Fibroblast of gingiva (primary cell): ENCODE measurements around the gene FRS2.

ENCODE experiments used
- DNase-seq: peaks from one replicate; pipeline ENCODE4 v3.0.0-alpha.2; 2011; ENCODE audit warnings: low read depth

The FRS2 gene

GRCh38 chr12:69501154-69501895, 31.1 kb downstream of the FRS2 start:
- no peak for DNase-seq

GRCh38 chr12:69502345-69503081, 32.3 kb downstream of the FRS2 start:
- no peak for DNase-seq

GRCh38 chr12:69508091-69508490, 37.9 kb downstream of the FRS2 start:
- no peak for DNase-seq

- DNase-seq = no peak
These were observed 38.4 kb downstream of the FRS2 start for GRCh38 chr12:69508621-69509020.

- no peak for DNase-seq
These were observed 39.1 kb downstream of the FRS2 start for GRCh38 chr12:69509308-69509736.

GRCh38 chr12:69509904-69510827, 40.0 kb downstream of the FRS2 start:
- no peak for DNase-seq

GRCh38 chr12:69511016-69511415, 40.8 kb downstream of the FRS2 start:
- no peak for DNase-seq

- no peak for DNase-seq
These were observed 41.5 kb downstream of the FRS2 start for GRCh38 chr12:69511469-69512267.

- no peak for DNase-seq
These were observed 42.6 kb downstream of the FRS2 start for GRCh38 chr12:69512820-69513219.

- DNase-seq = no peak
These were observed 43.1 kb downstream of the FRS2 start for GRCh38 chr12:69513297-69513696.

- no peak for DNase-seq
These were observed 43.9 kb downstream of the FRS2 start for GRCh38 chr12:69514111-69514510.

GRCh38 chr12:69514845-69515244, 44.7 kb downstream of the FRS2 start:
- no peak for DNase-seq

- no peak for DNase-seq
These were observed 45.3 kb downstream of the FRS2 start for GRCh38 chr12:69515394-69515930.

GRCh38 chr12:69516950-69517349, 46.8 kb downstream of the FRS2 start:
- DNase-seq = no peak

- no peak for DNase-seq
These were observed 47.2 kb downstream of the FRS2 start for GRCh38 chr12:69517406-69517805.

- DNase-seq = no peak
These were observed 49.7 kb downstream of the FRS2 start for GRCh38 chr12:69519871-69520270.

- DNase-seq = no peak
These were observed 53.5 kb downstream of the FRS2 start for GRCh38 chr12:69523433-69524330.

- no peak for DNase-seq
These were observed 54.1 kb downstream of the FRS2 start for GRCh38 chr12:69524331-69524630.

- no peak for DNase-seq
These were observed 54.7 kb downstream of the FRS2 start for GRCh38 chr12:69524755-69525469.
